GM12891 (cell line): ENCODE measurements around the gene ARHGEF2.

ENCODE experiments used
- PAX5 ChIP-seq: IDR thresholded peaks from 2 replicates; pipeline ENCODE4 v1.6.1; 2011; ENCODE audit warnings: low read length, moderate library complexity, mild to moderate bottlenecking; ENCODE audit not compliant: insufficient read depth, severe bottlenecking
- POLR2A ChIP-seq: IDR thresholded peaks from 2 replicates; pipeline ENCODE4 v1.6.1; 2011; ENCODE audit warnings: low read depth, low read length, control low read depth
- POLR2AphosphoS5 ChIP-seq: IDR thresholded peaks from 2 replicates; pipeline ENCODE4 v1.6.1; 2011; ENCODE audit warnings: low read depth, low read length, control low read depth
- POU2F2 ChIP-seq: IDR thresholded peaks from 2 replicates; pipeline ENCODE4 v1.6.1; 2011; ENCODE audit warnings: low read depth, mild to moderate bottlenecking, control low read depth, low read length, moderate library complexity
- SPI1 ChIP-seq: IDR thresholded peaks from 2 replicates; pipeline ENCODE4 v1.6.1; 2011; ENCODE audit warnings: low read depth, low read length, control low read depth
- TAF1 ChIP-seq: IDR thresholded peaks from 2 replicates; pipeline ENCODE4 v1.6.1; 2011; ENCODE audit warnings: low read depth, low read length, control low read depth

DNA sequence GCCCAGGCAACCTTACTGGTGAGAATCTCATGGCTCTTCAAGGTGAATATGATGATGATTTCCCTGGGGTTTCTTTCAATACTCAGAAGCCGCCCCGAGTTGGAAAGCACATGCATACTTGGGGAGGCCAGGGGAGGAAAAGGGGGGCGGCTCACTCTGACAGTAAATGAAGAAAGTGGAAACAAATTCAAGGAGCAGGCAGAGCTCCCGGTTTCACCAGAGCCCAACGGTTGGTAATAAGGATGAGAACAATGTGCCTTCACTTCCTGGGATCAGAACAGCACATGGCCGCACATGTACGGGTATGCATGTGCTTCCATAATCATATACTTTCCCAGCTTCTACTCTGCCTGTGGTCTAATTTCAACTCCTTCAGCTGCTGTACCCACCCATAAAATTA, 3.8 kb upstream of the ARHGEF2 start:
- TF ChIP-seq POLR2A (no peak), TAF1 (no peak), SPI1 (no peak), POLR2AphosphoS5 (no peak), PAX5 (no peak), POU2F2 (no peak)
